ENCODE data around the gene ITGA1. TPM values are rescaled to one million over a fixed set of nuclear protein-coding genes. Genes with fewer than 3 reads are reported as not detected.

The ITGA1 gene
- polyA plus RNA-seq, 3 donors = 0.33 to 0.89 (median 0.79) TPM

DNA sequence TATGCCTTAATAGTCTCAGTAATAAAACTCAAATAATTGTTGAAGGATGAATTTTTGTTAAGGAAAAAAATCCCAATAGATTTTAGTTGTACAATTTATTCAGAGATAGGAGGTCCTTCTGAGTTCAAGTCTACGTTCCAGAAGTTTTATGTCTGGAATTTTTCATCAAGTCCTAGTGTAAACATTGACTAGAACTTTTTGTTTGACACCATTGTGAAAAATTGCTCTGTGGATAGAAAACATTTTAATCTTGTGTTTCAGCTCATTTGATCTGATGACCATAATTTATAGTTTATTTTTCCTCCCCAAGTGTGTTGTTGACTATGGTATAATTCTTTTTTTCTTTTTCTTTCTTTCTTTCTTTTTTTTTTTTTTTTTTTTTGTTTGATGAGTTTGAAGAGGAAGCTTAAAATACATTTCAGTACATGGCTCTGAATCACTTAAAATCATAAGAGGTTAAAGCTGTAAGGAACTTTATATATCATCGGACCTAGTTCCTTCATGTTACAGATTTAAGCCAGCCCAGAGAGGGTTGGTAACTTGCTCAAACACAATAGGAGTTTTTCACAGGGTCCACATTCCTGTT, 20.7 kb downstream of the ITGA1 start:
- DNase-seq = no peak
- H3K36me3 Mint-ChIP-seq = peaks cover 3 to 4% of the 10 kb centered on the region in 2 donors
- H3K4me1 Mint-ChIP-seq = peaks cover 51% of the 10 kb centered on the region
- Histone ChIP-seq H3K36me3 (replicated peaks in 1 of 2; ENCODE audit: control insufficient read depth in 1 of 2, insufficient read depth in 2 of 2, low read length in 2 of 2) (no peaks in the 10 kb centered on the region), H3K4me3 (replicated peaks in 1 of 3; ENCODE audit: low read depth in 2 of 3, low read length in 3 of 3) (no peak overlapping the region), H3K79me2 (ENCODE audit: insufficient read depth, low read length) (peaks cover 11% of the 10 kb centered on the region), H2AFZ (ENCODE audit: insufficient read depth, low read depth, low read length, poor library complexity, severe bottlenecking) (no peak overlapping the region), H4K20me1 (ENCODE audit: insufficient read depth, low read length) (no peaks in the 10 kb centered on the region), H3K9ac (ENCODE audit: insufficient read depth, low read length, poor library complexity, severe bottlenecking) (no peak overlapping the region), H3K4me2 (replicated peaks; ENCODE audit: extremely low read depth, low read length, poor library complexity, severe bottlenecking) (no peak overlapping the region), H3K4me1 (ENCODE audit: control insufficient read depth in 1 of 2, insufficient read depth in 2 of 2, low read length in 2 of 2) (peaks cover 50 to 68% of the 10 kb centered on the region in 2 donors), H3K27ac (ENCODE audit: low read depth in 1 of 2, low read length in 2 of 2) (no peak overlapping the region), H3K9me3 (replicated peaks in 1 of 2; ENCODE audit: control insufficient read depth in 1 of 2, insufficient read depth in 1 of 2, low read length in 2 of 2) (no peaks in the 10 kb centered on the region), H3K27me3 (ENCODE audit: control insufficient read depth in 2 of 2, insufficient read depth in 2 of 2, low read length in 2 of 2) (no peaks in the 10 kb centered on the region)
- no peak overlapping the region for H3K4me3 Mint-ChIP-seq
- intact Hi-C loops (cut with micrococcal nuclease) = no loop called here
- TF ChIP-seq, protein P1, sequence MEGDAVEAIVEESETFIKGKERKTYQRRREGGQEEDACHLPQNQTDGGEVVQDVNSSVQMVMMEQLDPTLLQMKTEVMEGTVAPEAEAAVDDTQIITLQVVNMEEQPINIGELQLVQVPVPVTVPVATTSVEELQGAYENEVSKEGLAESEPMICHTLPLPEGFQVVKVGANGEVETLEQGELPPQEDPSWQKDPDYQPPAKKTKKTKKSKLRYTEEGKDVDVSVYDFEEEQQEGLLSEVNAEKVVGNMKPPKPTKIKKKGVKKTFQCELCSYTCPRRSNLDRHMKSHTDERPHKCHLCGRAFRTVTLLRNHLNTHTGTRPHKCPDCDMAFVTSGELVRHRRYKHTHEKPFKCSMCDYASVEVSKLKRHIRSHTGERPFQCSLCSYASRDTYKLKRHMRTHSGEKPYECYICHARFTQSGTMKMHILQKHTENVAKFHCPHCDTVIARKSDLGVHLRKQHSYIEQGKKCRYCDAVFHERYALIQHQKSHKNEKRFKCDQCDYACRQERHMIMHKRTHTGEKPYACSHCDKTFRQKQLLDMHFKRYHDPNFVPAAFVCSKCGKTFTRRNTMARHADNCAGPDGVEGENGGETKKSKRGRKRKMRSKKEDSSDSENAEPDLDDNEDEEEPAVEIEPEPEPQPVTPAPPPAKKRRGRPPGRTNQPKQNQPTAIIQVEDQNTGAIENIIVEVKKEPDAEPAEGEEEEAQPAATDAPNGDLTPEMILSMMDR (IDR thresholded peaks at IDR 0.05) = no peak
- peaks cover 0 to 3% (median 0%) of the 10 kb centered on the region in 7 donors for H3K9me3 Mint-ChIP-seq
- H3K27ac Mint-ChIP-seq = peak overlapping the region in 1 of 7 donors; percentile 99
- WGBS (ENCODE audit: insufficient coverage) = 100% methylated on average over 1 of the region's 2 CpGs
- H3K27me3 Mint-ChIP-seq (ENCODE audit: low read depth in 3 of 3) = no peaks in the 10 kb centered on the region

DNA sequence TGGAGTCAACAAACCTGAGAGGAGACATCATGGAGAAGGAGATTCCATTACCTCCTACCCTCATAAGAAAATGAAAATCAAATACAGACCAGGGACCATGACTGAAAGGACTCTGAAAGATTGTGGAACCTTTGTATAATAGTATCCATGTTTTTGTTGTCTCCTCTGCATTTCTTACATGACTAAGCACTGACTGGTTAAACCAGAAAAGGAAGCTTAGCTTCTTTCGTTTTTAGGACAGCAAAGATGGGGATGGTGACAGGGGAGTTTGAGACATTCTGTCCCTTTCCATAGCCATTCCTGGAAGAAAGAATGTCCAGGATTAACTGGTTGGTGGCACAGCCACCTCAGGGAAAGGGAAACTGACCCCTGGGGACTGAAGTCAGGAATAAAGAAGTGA, 22.2 kb downstream of the ITGA1 start:
- H3K27me3 ChIP-seq (ENCODE audit: control insufficient read depth in 2 of 2, insufficient read depth in 2 of 2, low read length in 2 of 2) = no peaks in the 10 kb centered on the region
- TF ChIP-seq, protein P1 (IDR thresholded peaks at IDR 0.05) = no peak
- peaks cover 0 to 3% (median 0%) of the 10 kb centered on the region in 7 donors for H3K9me3 Mint-ChIP-seq
- peak overlapping the region; percentile 94 to 99 (median 98) for H3K27ac Mint-ChIP-seq
- DNase-seq = peak in 2 of 3 donors; percentile 65 to 75
- no peaks in the 10 kb centered on the region for H3K36me3 ChIP-seq (replicated peaks in 1 of 2; ENCODE audit: control insufficient read depth in 1 of 2, insufficient read depth in 2 of 2, low read length in 2 of 2)
- no peaks in the 10 kb centered on the region for H4K20me1 ChIP-seq (ENCODE audit: insufficient read depth, low read length)
- peak overlapping the region; percentile 56 for H3K9ac ChIP-seq (ENCODE audit: insufficient read depth, low read length, poor library complexity, severe bottlenecking)
- peak overlapping the region in 1 of 2 donors; percentile 34 for H3K4me3 Mint-ChIP-seq
- H3K4me1 ChIP-seq (ENCODE audit: control insufficient read depth in 1 of 2, insufficient read depth in 2 of 2, low read length in 2 of 2) = peaks cover 43 to 53% of the 10 kb centered on the region in 2 donors
- H3K9me3 ChIP-seq (replicated peaks in 1 of 2; ENCODE audit: control insufficient read depth in 1 of 2, insufficient read depth in 1 of 2, low read length in 2 of 2) = no peaks in the 10 kb centered on the region
- no peaks in the 10 kb centered on the region for H3K79me2 ChIP-seq (ENCODE audit: insufficient read depth, low read length)
- H3K4me1 Mint-ChIP-seq = peaks cover 45% of the 10 kb centered on the region
- H3K27me3 Mint-ChIP-seq (ENCODE audit: low read depth in 3 of 3) = no peaks in the 10 kb centered on the region
- peak overlapping the region; percentile 86 to 93 for H3K27ac ChIP-seq (ENCODE audit: low read depth in 1 of 2, low read length in 2 of 2)
- H2AFZ ChIP-seq (ENCODE audit: insufficient read depth, low read depth, low read length, poor library complexity, severe bottlenecking) = peak overlapping the region; percentile 75
- H3K4me2 ChIP-seq (replicated peaks; ENCODE audit: extremely low read depth, low read length, poor library complexity, severe bottlenecking) = peak overlapping the region; percentile 54
- H3K4me3 ChIP-seq (replicated peaks in 1 of 3; ENCODE audit: low read depth in 2 of 3, low read length in 3 of 3) = peak overlapping the region in 1 of 3 experiments; percentile 53
- H3K36me3 Mint-ChIP-seq = peaks cover 3% of the 10 kb centered on the region in 2 donors
- no CpG with 5 or more reads among the region's 1 CpG for WGBS (ENCODE audit: insufficient coverage)
- intact Hi-C loops (cut with micrococcal nuclease) = no loop called here

Measured in CD14-positive monocyte (primary cell).